LNCaP clone FGC (cell line): ENCODE data around the gene CEP126.

Experiments
- DNase-seq: peaks from one replicate; pipeline ENCODE4 v3.0.0-alpha.2; 2011; ENCODE audit warnings: low read depth
- H3K4me3 ChIP-seq: 2 replicates; pipeline ENCODE4 v1.5.1; 2011; ENCODE audit warnings: mild to moderate bottlenecking, low read depth, low read length, control low read depth
- CTCF ChIP-seq: IDR thresholded peaks from 2 replicates; pipeline ENCODE4 v1.5.1; 2012; ENCODE audit warnings: mild to moderate bottlenecking; ENCODE audit not compliant: control insufficient read depth, insufficient read depth; ENCODE audit errors: extremely low read depth

Gene CEP126

GRCh38 chr11:102026959-102027358 lies 112.1 kb downstream of the CEP126 start:
- DNase-seq = no peak
- no peak overlapping the region for H3K4me3 ChIP-seq
- no peak for TF ChIP-seq CTCF

- DNase-seq = no peak
- TF ChIP-seq CTCF = no peak
- no peak overlapping the region for H3K4me3 ChIP-seq
Observed at GRCh38 chr11:102036757-102037156, 121.9 kb downstream of the CEP126 start.

GRCh38 chr11:102046841-102047240 lies 132.0 kb downstream of the CEP126 start:
- no peak for DNase-seq
- peak overlapping the region; percentile 47 for H3K4me3 ChIP-seq
- no peak for TF ChIP-seq CTCF

GRCh38 chr11:102047305-102047924 lies 132.6 kb downstream of the CEP126 start, which contains the start of gene CFAP300:
Gene CFAP300 (plus strand): TSS chr11:102047437. CDS start chr11:102047471, 34 bp downstream.
- no peak for DNase-seq
- TF ChIP-seq CTCF = no peak
- peak within 1 kb of the TSS; percentile 47 for H3K4me3 ChIP-seq
